Keratinocyte (primary cell): ENCODE measurements around the gene CFAP91.

ENCODE experiments used
- EZH2 ChIP-seq: IDR thresholded peaks from one replicate; pipeline ENCODE4 v1.6.1; 2012; ENCODE audit warnings: inconsistent platforms, mild to moderate bottlenecking, low read length, moderate library complexity
- TF ChIP-seq, protein P1 (sequence below), 3 experiments: IDR thresholded peaks in 1 of 3; conservative IDR thresholded peaks in 1 of 3; optimal IDR thresholded peaks in 1 of 3; 2 replicates in 2 of 3; 3 replicates in 1 of 3; pipeline versions ENCODE3 to v1.5.1; 2011; ENCODE audit warnings: low read length in 3 of 3, mild to moderate bottlenecking in 3 of 3, moderate library complexity in 2 of 3, control low read depth in 1 of 3, inconsistent platforms in 1 of 3; ENCODE audit not compliant: insufficient read depth in 2 of 3; ENCODE audit errors: extremely low read depth in 1 of 3

DNA sequence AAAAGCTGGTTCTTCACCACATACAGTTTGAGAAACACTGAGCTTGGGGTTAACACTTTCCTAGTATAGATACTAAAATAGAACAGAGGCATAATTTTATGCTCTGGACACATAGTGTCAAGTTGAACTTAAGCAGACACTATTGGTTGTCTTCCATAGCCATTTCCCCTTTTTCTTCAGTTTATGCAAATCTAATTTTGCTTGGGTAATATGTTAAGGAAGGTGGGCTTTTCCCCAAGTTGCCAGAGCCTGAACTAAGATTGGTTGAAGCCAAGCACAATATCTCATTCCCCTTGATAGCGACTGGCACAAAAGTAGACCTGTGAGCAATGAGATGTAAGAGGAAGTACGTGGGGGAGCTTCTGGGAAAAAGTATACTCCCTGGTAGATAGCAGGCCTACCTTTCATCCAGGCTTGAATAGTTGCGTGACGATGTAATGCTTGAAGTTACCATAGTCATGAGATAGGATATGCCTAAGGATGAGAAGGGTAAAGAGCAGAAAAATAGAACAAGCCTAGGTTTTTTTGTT lies 37.9 kb upstream of the CFAP91 start:
- TF ChIP-seq, protein P1, sequence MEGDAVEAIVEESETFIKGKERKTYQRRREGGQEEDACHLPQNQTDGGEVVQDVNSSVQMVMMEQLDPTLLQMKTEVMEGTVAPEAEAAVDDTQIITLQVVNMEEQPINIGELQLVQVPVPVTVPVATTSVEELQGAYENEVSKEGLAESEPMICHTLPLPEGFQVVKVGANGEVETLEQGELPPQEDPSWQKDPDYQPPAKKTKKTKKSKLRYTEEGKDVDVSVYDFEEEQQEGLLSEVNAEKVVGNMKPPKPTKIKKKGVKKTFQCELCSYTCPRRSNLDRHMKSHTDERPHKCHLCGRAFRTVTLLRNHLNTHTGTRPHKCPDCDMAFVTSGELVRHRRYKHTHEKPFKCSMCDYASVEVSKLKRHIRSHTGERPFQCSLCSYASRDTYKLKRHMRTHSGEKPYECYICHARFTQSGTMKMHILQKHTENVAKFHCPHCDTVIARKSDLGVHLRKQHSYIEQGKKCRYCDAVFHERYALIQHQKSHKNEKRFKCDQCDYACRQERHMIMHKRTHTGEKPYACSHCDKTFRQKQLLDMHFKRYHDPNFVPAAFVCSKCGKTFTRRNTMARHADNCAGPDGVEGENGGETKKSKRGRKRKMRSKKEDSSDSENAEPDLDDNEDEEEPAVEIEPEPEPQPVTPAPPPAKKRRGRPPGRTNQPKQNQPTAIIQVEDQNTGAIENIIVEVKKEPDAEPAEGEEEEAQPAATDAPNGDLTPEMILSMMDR (optimal IDR thresholded peaks at IDR 0.05 in 1 of 3, IDR thresholded peaks at IDR 0.05 in 1 of 3, conservative IDR thresholded peaks at IDR 0.05 in 1 of 3; ENCODE audit: extremely low read depth in 1 of 3, insufficient read depth in 2 of 3, low read length in 3 of 3), result no peak
- no peak for TF ChIP-seq EZH2
